B cell (primary cell): ENCODE data around the gene NUDT3. TPM values are rescaled to one million over a fixed set of nuclear protein-coding genes. Genes with fewer than 3 reads are reported as not detected.
A peak's percentile ranks its signal among the peaks of the same experiment; 100 is the strongest.

ENCODE experiments used
- ATAC-seq: fragments of 200-7000 bp; cut with Tn5 transposase; one replicate; pipeline ENCODE4 v1.10.0; 2021; ENCODE audit warnings: low read depth, mild to moderate bottlenecking, moderate number of reproducible peaks, moderate library complexity
- CTCF ChIA-PET: fragments of 350-600 bp; sonication (Branson Sonifier 250); formaldehyde crosslinking; loops from one replicate; lab custom pipeline; 2021; ENCODE audit warnings: antibody characterized with exemption, inconsistent platforms; lab: Charles Lee
- POLR2A ChIA-PET: fragments of 350-600 bp; sonication (Branson Sonifier 250); formaldehyde crosslinking; loops from one replicate; lab custom pipeline; 2021; ENCODE audit warnings: antibody characterized with exemption; lab: Charles Lee
- DNase-seq: peaks from one replicate; pipeline ENCODE4 v3.0.0; 2013
- H2AFZ ChIP-seq: 2 replicates; pipeline ENCODE4 v1.6.1; 2012; ENCODE audit warnings: mild to moderate bottlenecking, low read depth, low read length; ENCODE audit not compliant: insufficient read depth, poor library complexity, severe bottlenecking
- H3K27ac ChIP-seq, 2 donors: 1 replicate in 1 of 2; 2 replicates in 1 of 2; pipeline ENCODE4 v1.5.1; 2012 to 2013; ENCODE audit warnings: low read length in 2 of 2, mild to moderate bottlenecking in 2 of 2, moderate library complexity in 1 of 2
- H3K27me3 ChIP-seq, 4 experiments: fragments of 200-600 bp in 1 of 4; sonication (generic) in 1 of 4; replicated peaks in 1 of 4; 1 replicate in 2 of 4; 2 replicates in 2 of 4; pipeline versions ENCODE4 v1.6.1 to v1.7.0; 2013 to 2016; ENCODE audit warnings: low read length in 3 of 4, mild to moderate bottlenecking in 2 of 4, mixed read lengths in 1 of 4, moderate library complexity in 1 of 4; ENCODE audit not compliant: insufficient read depth in 4 of 4, control insufficient read depth in 3 of 4; ENCODE audit errors: control extremely low read depth in 1 of 4
- H3K36me3 ChIP-seq, 2 experiments: replicated peaks in 1 of 2; 1 replicate in 1 of 2; 2 replicates in 1 of 2; pipeline versions ENCODE4 v1.6.1 to v1.7.1; 2013; ENCODE audit warnings: low read length in 1 of 2; ENCODE audit not compliant: insufficient read depth in 2 of 2, control insufficient read depth in 1 of 2; ENCODE audit errors: control extremely low read depth in 1 of 2, extremely low read depth in 1 of 2
- H3K4me1 ChIP-seq, 2 donors: fragments of 200-600 bp in 1 of 2; sonication (generic) in 1 of 2; 1 replicate in 1 of 2; 2 replicates in 1 of 2; pipeline versions ENCODE4 v1.5.1 to v1.6.1; 2013 to 2017; ENCODE audit warnings: low read length in 2 of 2; ENCODE audit not compliant: control insufficient read depth in 2 of 2, insufficient read depth in 2 of 2
- H3K4me2 ChIP-seq: replicated peaks from 2 replicates; pipeline ENCODE3; 2012; ENCODE audit warnings: mild to moderate bottlenecking, low read depth, low read length; ENCODE audit not compliant: poor library complexity, severe bottlenecking
- H3K4me3 ChIP-seq, 5 experiments: fragments of 200-600 bp in 1 of 5; sonication (generic) in 1 of 5; 1 replicate in 3 of 5; 2 replicates in 2 of 5; pipeline versions ENCODE4 v1.5.1 to v1.7.0; 2011 to 2016; ENCODE audit warnings: low read length in 4 of 5, mild to moderate bottlenecking in 4 of 5, low read depth in 2 of 5, control low read depth in 1 of 5, moderate library complexity in 1 of 5; ENCODE audit not compliant: insufficient read depth in 1 of 5; ENCODE audit errors: control extremely low read depth in 1 of 5, extremely low read depth in 1 of 5
- H3K79me2 ChIP-seq: fragments of 200-600 bp; sonication (generic); one replicate; pipeline ENCODE4 v1.6.0; 2016; ENCODE audit warnings: low read length; ENCODE audit not compliant: control insufficient read depth, insufficient read depth
- H3K9ac ChIP-seq: fragments of 200-600 bp; sonication (generic); 2 replicates; pipeline ENCODE4 v1.6.1; 2017; ENCODE audit warnings: mild to moderate bottlenecking, low read length, moderate library complexity
- H3K9me3 ChIP-seq, 3 donors: one replicate each; pipeline versions ENCODE4 v1.6.1 to v1.7.1; 2013; ENCODE audit warnings: low read length in 2 of 3; ENCODE audit not compliant: control insufficient read depth in 2 of 3, insufficient read depth in 1 of 3; ENCODE audit errors: control extremely low read depth in 1 of 3
- H4K20me1 ChIP-seq: 2 replicates; pipeline ENCODE4 v1.6.0; 2012; ENCODE audit warnings: mild to moderate bottlenecking, low read length; ENCODE audit not compliant: insufficient read depth, control insufficient read depth, poor library complexity, severe bottlenecking
- H3K27ac Mint-ChIP-seq: one replicate; pipeline ENCODE4 v1.8.0; 2021; ENCODE audit warnings: mixed read lengths
- H3K27me3 Mint-ChIP-seq: one replicate; pipeline ENCODE4 v1.8.0; 2021; ENCODE audit warnings: mixed read lengths
- H3K4me1 Mint-ChIP-seq: one replicate; pipeline ENCODE4 v1.8.0; 2021; ENCODE audit warnings: mixed read lengths
- H3K4me3 Mint-ChIP-seq: one replicate; pipeline ENCODE4 v1.8.0; 2021; ENCODE audit warnings: mixed read lengths
- H3K9me3 Mint-ChIP-seq: one replicate; pipeline ENCODE4 v1.8.0; 2022; ENCODE audit warnings: mixed read lengths; ENCODE audit not compliant: insufficient read depth
- CTCF ChIP-seq: fragments of 200-600 bp; IDR thresholded peaks from one replicate; pipeline ENCODE4 v1.8.0; 2022; ENCODE audit warnings: antibody characterized with exemption, mild to moderate bottlenecking
- EZH2 ChIP-seq: IDR thresholded peaks from 2 replicates; pipeline ENCODE4 v1.6.1; 2012; ENCODE audit warnings: borderline replicate concordance, low read depth, mild to moderate bottlenecking, moderate library complexity, low read length; ENCODE audit not compliant: insufficient read depth, poor library complexity, severe bottlenecking
- WGBS: methylation state at CpG from one replicate; pipeline ENCODE4 v1.1.5; 2013; ENCODE audit warnings: missing lambda C conversion rate; ENCODE audit not compliant: insufficient coverage; 5-methylcytosine and 5-hydroxymethylcytosine counted together
- intact Hi-C: fragments of 100-400 bp; cut with micrococcal nuclease; formaldehyde crosslinking; loops from one replicate; pipeline ENCODE4 v1.10.0; 2022
- polyA plus RNA-seq: library from polyadenylated mRNA; depleted of rRNA; stranded (reverse); fragments of >200 nt; gene quantifications from 2 replicates; pipeline ENCODE4 v1.2.3, GENCODE V29; 2012
- total RNA-seq, 2 donors: library from RNA; stranded (reverse); fragments of 120-200 nt in 1 of 2; gene quantifications; 1 replicate in 1 of 2; 2 replicates in 1 of 2; pipeline versions ENCODE4 v1.2.3 to v1.2.4, GENCODE V29; 2013 to 2022

The NUDT3 gene
- total and polyA plus RNA-seq, 2 donors (not counting 1 experiment from before 2014, with no cell fraction given) = 18.2 to 37.4 TPM

GRCh38 chr6:34396518-34396917 is 4.0 kb upstream of the NUDT3 start:
- H3K9ac ChIP-seq = no peak overlapping the region
- ATAC-seq (no peak), DNase-seq (no peak)
- H4K20me1 ChIP-seq = no peaks in the 10 kb centered on the region
- H2AFZ ChIP-seq = no peak overlapping the region
- WGBS = no CpG with 5 or more reads among the region's 6 CpGs
- Mint-ChIP-seq H3K27ac (no peak overlapping the region), H3K4me1 (peaks cover 14% of the 10 kb centered on the region), H3K9me3 (no peaks in the 10 kb centered on the region), H3K27me3 (no peaks in the 10 kb centered on the region), H3K4me3 (no peak overlapping the region)
- H3K36me3 ChIP-seq = no peaks in the 10 kb centered on the region
- H3K27ac ChIP-seq = no peak overlapping the region
- intact Hi-C loops = loop anchor here (10.0 kb wide), 1 partner anchor 278 kb away; no protein-coding TSS in a partner anchor
- TF ChIP-seq CTCF = no peak
- no peak for TF ChIP-seq EZH2
- H3K79me2 ChIP-seq = peaks cover 27% of the 10 kb centered on the region
- peaks cover 0 to 3% (median 3%) of the 10 kb centered on the region in 3 donors for H3K9me3 ChIP-seq
- no peaks in the 10 kb centered on the region for H3K27me3 ChIP-seq
- H3K4me3 ChIP-seq = no peak overlapping the region
- CTCF ChIA-PET = interaction anchor here (1.2 to 7.5 kb wide), 6 partner anchors 11 to 149 kb away, joined by 3 to 68 read pairs (median 5); partner anchors contain the start of gene SMIM29
- H3K4me1 ChIP-seq = peaks cover 8 to 18% of the 10 kb centered on the region in 2 donors
- no peak overlapping the region for H3K4me2 ChIP-seq
- POLR2A ChIA-PET = interaction anchor here (1.5 kb wide), 1 partner anchor 148 kb away, joined by 6 read pairs; the partner anchor contains the start of gene SMIM29

- Histone ChIP-seq H3K27ac (peak overlapping the region in 1 of 2 donors; percentile 51), H3K4me2 (peak overlapping the region; percentile 97), H3K9ac (no peak overlapping the region), H3K79me2 (peaks cover 52% of the 10 kb centered on the region), H3K9me3 (peaks cover 0 to 3% (median 3%) of the 10 kb centered on the region in 3 donors), H3K36me3 (no peaks in the 10 kb centered on the region), H3K4me1 (peaks cover 16 to 31% of the 10 kb centered on the region in 2 donors), H4K20me1 (peaks cover 1% of the 10 kb centered on the region), H2AFZ (peak overlapping the region; percentile 51), H3K4me3 (no peak overlapping the region), H3K27me3 (no peaks in the 10 kb centered on the region)
- no peak overlapping the region for H3K4me3 Mint-ChIP-seq
- ATAC-seq (no peak), DNase-seq (no peak)
- H3K4me1 Mint-ChIP-seq = peaks cover 17% of the 10 kb centered on the region
- POLR2A ChIA-PET = no interaction called here
- WGBS = 96% methylated on average over 3 of the region's 3 CpGs
- peak overlapping the region; percentile 87 for H3K27ac Mint-ChIP-seq
- intact Hi-C loops = loop anchor here (2.0 to 10.0 kb wide), 8 partner anchors 21 to 281 kb away; no protein-coding TSS in a partner anchor
- no peaks in the 10 kb centered on the region for H3K27me3 Mint-ChIP-seq
- no peaks in the 10 kb centered on the region for H3K9me3 Mint-ChIP-seq
- CTCF ChIA-PET = interaction anchor here (1.2 to 7.5 kb wide), 4 partner anchors 21 to 230 kb away, joined by 6 to 68 read pairs (median 28); partner anchors contain the start of gene SMIM29
- TF ChIP-seq EZH2 (no peak), CTCF (no peak)
Observed at GRCh38 chr6:34393966-34394305, 1.5 kb upstream of the NUDT3 start.
